ENCODE data around the gene PABPC1L. TPM values are rescaled to one million over a fixed set of nuclear protein-coding genes. Genes with fewer than 3 reads are reported as not detected.

PABPC1L gene
- total and polyA plus RNA-seq, 8 donors, result 18.7 to 156 (median 28.1) TPM

GRCh38 chr20:44970243-44970757 lies 60.4 kb downstream of the PABPC1L start:
- H3K27ac ChIP-seq, result no peak overlapping the region
- no peaks in the 10 kb centered on the region for H3K27me3 ChIP-seq
- no peaks in the 10 kb centered on the region for H3K9me3 ChIP-seq
- 50 to 61% methylated on average over 1 of the region's 1 CpG for WGBS, 2 donors
- peaks cover 0 to 23% (median 6%) of the 10 kb centered on the region in 3 donors for H3K36me3 ChIP-seq
- ATAC-seq, result no peak
- intact Hi-C loops (cut with DNase I), result no loop called here
- peaks cover 0 to 11% (median 0%) of the 10 kb centered on the region in 3 donors for H3K4me1 ChIP-seq
- no peak overlapping the region for H3K4me3 ChIP-seq
- no peak for DNase-seq
- FAIRE-seq, result no peak
- no peak for TF ChIP-seq CTCF (IDR thresholded peaks at IDR 0.05)

- FAIRE-seq, result no peak
- Histone ChIP-seq H3K27me3 (no peaks in the 10 kb centered on the region), H3K4me1 (peaks cover 0 to 4% (median 0%) of the 10 kb centered on the region in 3 donors), H3K36me3 (peaks cover 0 to 23% (median 6%) of the 10 kb centered on the region in 3 donors), H3K4me3 (no peak overlapping the region), H3K27ac (no peak overlapping the region), H3K9me3 (no peaks in the 10 kb centered on the region)
- no peak for DNase-seq
- no peak for TF ChIP-seq CTCF (IDR thresholded peaks at IDR 0.05)
- intact Hi-C loops (cut with DNase I), result no loop called here
- WGBS, 2 donors, result 87 to 88% methylated on average over 2 of the region's 2 CpGs
- no peak for ATAC-seq
Observed at GRCh38 chr20:44973053-44973452, 63.2 kb downstream of the PABPC1L start.

- Histone ChIP-seq H3K4me1 (no peaks in the 10 kb centered on the region), H3K36me3 (peaks cover 0 to 23% (median 6%) of the 10 kb centered on the region in 3 donors), H3K9me3 (no peaks in the 10 kb centered on the region), H3K27ac (no peak overlapping the region), H3K27me3 (no peaks in the 10 kb centered on the region), H3K4me3 (no peak overlapping the region)
- FAIRE-seq, result no peak
- no peak for ATAC-seq
- intact Hi-C loops (cut with DNase I), result no loop called here
- DNase-seq, result no peak
- TF ChIP-seq CTCF (IDR thresholded peaks at IDR 0.05), result no peak
- 87 to 93% methylated on average over 4 of the region's 4 CpGs for WGBS, 2 donors
Observed at GRCh38 chr20:44976698-44977097, 66.8 kb downstream of the PABPC1L start.

- peak in 3 of 4 donors; percentile 64 to 88 (median 83) for ATAC-seq
- H3K9me3 ChIP-seq, result no peaks in the 10 kb centered on the region
- H3K27me3 ChIP-seq, result no peaks in the 10 kb centered on the region
- TF ChIP-seq CTCF (IDR thresholded peaks at IDR 0.05), result no peak
- intact Hi-C loops (cut with DNase I), result no loop called here
- no peaks in the 10 kb centered on the region for H3K4me1 ChIP-seq
- DNase-seq, result no peak
- peaks cover 0 to 10% (median 6%) of the 10 kb centered on the region in 3 donors for H3K36me3 ChIP-seq
- no peak for FAIRE-seq
- 45 to 46% methylated on average over 2 of the region's 2 CpGs for WGBS, 2 donors
- H3K4me3 ChIP-seq, result no peak overlapping the region
- peak overlapping the region in 3 of 4 donors; percentile 3 to 56 (median 49) for H3K27ac ChIP-seq
Observed at GRCh38 chr20:44979090-44979621, 69.3 kb downstream of the PABPC1L start.

- WGBS, 2 donors, result 82 to 84% methylated on average over 8 of the region's 8 CpGs
Observed at GRCh38 chr20:44981736-44982406, 72.0 kb downstream of the PABPC1L start.

More at GRCh38 chr20:44981736-44982406, 72.0 kb downstream of the PABPC1L start:
- no peak for DNase-seq
- TF ChIP-seq CTCF (IDR thresholded peaks at IDR 0.05), result no peak
- Histone ChIP-seq H3K36me3 (no peaks in the 10 kb centered on the region), H3K27me3 (no peaks in the 10 kb centered on the region), H3K9me3 (no peaks in the 10 kb centered on the region), H3K4me1 (no peaks in the 10 kb centered on the region), H3K4me3 (no peak overlapping the region), H3K27ac (no peak overlapping the region)
- intact Hi-C loops (cut with DNase I), result no loop called here
- no peak for ATAC-seq
- FAIRE-seq, result no peak

Data from pancreas (tissue), 10 donors.